DMS153 treated with DMSO at 0.1 percent for 48 hours (cell line): ENCODE data around the gene E2F2.

Experiments used
- DNase-seq: peaks from one replicate; lab custom pipeline; 2025; ENCODE audit not compliant: unreplicated experiment; lab: John Stamatoyannopoulos, UW

The E2F2 gene

DNA sequence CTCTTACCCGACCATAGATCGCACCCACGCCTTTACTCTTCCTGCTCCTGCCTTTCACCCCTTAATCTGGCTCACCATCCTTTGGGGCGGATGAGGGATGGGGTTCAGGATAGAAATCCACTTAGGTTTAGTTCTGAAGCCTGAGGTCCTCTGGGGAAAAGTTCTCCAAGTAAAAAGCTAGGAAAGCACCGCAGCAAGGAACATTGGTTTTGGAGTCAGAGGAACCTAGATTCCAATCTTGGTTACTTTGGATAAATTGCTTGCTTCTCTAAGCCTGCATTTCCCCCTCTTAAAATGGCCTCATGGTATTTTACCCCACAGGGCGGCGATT lies 46.1 kb downstream of the E2F2 start:
- no peak for DNase-seq

DNA sequence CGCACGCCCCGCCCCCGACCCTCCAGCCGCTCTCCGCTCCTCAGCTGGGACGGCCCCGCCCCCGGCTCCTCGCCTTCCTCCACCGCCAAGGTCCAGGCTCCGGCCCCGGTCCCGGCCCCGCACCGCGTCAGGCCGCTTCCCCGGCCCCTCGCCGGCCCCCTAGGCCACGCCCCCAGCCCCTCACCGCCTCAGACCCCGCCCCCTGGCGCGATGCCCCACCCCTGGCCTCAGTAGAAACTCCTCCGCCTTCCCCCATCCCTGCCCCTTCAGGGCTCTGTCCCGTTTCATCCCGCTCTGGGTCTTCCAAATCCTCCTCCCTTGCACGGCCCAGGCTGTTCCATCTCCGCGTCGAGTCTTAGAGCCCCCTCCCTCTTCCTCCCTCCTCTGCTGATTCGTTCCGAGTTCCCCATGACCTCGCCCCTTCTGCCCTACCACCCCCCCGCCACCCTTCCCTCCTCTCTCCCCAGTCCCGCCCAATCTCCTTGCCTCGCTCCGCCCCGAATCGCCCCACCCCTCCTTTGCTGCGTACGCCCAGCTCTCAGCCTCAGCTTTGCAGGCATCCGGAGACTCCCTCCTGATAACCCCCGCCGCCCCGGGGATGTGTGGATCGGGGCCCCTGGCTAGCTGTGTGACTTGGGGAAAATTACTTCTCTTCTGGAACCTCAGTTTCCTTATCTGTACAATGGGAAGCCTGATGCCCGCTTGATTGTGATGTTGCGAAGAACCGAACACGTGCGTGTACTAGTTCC lies 46.6 kb downstream of the E2F2 start:
- DNase-seq = peak; percentile 67

DNA sequence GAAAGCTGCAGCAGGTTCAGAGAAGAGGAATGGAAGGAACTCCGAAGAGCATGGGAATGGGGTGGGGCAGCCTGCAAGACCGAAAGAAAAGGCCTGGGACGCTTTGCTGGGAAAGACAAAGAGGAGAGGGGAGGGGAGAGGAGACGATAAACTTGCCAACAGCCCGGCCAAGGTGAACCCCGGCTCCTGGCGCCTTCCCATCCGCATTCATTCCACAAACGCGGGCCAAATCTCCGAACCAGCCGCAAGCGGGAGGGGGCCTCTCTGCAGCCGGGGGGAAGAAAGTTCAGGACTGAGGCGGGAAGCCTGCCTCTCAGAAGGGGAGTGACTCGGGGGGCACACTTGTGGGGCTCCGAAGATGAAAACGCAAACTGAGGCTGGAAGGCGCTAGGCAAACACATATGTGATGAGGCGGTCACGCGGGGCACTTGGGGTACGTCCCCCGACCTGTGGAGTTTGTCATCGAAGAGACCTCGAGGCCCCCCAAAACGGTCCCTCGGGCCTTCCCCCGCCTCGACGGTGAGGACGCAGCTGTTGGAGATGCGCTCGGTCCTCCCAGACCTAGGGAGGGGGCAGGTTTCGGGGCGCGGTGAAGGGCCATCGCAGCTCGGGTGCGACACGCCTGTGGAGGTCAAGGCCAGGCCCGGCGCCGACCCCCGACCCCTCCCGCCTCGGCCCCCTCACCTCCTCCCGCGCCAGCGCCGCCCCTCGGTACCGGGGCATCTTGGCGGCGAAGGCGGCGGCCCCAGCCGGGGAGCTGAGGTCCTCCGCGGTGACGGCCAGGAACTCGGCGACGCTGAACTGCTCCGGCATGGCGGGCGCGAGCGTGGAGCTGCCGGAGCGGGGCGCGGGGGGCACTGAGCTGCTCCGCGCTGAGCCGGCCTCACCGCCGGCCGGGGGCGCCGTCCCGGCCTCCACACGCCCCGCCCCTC lies 47.4 kb downstream of the E2F2 start, which contains the start of gene ASAP3:
Gene ASAP3 (minus strand): TSS at position 859 of the 932 bp plus-strand sequence. CDS start 46 bp downstream, at position 813.
- no peak for DNase-seq

DNA sequence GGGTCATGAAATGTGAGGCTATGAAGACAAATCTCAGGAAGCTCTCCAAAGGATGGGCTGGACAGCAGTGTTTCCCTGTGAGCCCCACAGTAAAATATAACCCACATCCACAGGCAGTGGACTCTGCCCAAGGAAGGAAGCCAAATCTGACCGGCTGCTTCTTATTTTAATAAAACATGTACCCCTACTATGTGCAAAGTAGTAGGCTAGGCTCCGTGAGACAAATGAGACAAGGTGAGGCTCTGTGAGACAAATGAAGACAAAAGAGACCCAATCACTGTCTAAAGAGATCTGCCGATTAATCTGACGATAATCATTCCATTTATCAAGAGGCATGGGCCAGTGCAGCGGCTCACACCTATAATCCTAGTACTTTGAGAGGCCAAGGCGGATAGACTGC lies 49.1 kb downstream of the E2F2 start:
- no peak for DNase-seq

DNA sequence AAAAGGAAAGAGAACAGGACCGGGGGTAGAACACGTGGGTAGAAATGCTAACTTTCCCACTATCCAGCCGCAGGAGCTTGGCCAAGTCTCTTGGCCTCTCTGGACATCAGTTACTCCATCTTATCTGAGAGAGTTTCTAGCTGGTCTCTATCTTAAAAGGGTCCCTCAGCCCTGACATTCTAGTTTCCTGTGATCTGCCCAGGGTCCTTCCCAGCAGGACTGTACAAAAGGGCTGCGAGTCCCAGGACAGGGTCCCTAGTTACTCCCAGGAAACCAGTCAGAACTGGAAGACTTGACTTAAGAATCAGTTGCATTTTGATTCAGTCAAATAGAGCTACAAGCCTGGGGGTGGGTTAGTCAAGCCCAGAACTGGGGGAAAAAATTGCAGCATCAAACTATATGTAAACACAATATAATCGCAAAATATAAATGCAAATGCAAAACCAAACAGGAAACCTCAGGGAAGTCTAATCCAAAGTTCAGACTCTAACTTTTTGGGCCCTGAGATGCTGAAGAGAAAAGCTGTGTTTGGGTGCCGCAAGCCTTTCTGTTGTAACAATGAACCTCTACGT lies 49.9 kb downstream of the E2F2 start:
- no peak for DNase-seq

DNA sequence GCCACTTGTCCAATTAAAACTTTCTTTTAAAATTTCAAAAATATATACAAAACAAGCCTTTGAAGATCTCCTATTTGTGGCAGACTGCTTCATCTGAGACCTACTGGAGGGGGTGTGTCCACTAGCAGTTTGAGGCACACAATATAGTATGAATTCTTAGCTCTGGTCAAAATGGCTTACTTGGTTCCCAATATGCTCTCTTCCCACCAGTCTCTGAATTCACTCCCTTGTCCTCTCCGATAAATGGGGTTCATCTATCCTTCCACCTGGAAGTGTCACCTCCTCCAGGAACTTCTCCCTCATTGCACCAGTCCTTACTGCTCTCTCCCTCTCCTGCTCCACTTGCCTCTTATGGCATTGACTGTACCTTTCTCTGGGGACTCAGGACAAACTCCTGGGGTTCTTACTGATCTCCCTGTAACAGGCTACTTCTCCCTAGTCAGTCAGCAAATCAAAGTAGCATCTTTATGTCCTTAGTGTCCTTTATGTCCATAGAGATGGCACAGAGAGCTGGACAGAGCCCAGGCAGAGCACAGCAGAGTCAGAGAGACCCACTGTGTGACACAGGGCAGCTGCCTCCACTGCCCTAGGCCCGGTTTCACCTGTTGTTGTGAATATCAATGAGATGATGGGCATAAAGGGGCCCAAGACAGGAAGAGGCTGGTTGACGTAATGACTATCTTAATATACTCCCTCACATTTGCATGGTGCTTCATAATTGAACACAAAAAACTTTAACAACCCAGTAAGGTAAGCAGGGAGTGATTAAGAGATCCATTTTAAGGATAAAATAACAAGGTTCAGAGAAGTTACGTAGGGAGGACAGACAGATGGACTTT lies 50.6 kb downstream of the E2F2 start:
- DNase-seq = no peak

DNA sequence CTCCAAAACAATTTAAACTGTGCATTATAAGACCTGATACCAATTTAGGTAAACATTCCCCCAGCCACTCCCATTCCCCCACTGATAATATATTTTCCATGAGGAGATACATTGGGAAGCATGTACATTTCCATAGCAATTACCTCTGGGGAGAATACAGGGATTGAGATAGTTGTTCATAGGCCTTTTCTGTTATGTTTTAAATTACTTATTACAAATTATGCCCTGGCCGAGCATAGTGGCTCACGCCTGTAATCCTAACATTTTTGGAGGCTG lies 51.4 kb downstream of the E2F2 start:
- DNase-seq = no peak

DNA sequence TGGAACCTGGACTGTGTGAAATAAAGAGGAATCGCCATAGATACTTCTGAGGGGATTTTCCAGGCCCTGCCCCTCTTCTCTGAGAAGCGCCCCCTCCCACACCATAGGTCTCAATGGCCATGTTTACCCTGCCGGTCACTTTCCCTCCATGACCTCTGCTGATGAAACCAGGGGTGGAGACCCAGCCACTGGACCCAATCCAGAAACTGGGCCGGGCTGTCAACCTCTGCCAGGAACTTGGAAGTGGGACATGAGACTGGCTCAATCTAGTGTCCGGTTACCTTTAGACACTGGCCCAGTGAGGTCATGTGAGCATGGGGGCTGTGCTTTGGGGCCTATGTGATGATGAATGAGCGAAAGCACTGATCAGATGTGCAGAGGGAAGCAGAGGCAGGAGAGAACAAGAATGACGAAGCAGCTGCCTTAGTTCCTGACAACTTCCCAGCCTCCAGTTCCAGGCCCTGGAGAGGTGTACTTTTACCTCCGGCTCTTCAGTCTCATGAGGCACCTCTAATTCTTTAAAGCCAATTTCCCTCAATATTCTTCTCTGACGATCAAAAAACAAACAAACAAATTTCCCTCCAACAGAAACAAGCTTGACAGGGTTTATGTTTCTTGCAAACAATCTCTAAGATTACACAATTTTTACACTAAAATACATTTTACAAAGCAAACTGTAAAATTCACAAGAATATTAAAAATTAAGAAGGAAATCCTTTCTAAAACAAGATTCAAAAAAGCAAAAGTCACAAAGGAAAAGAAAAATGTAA lies 52.0 kb downstream of the E2F2 start:
- no peak for DNase-seq

DNA sequence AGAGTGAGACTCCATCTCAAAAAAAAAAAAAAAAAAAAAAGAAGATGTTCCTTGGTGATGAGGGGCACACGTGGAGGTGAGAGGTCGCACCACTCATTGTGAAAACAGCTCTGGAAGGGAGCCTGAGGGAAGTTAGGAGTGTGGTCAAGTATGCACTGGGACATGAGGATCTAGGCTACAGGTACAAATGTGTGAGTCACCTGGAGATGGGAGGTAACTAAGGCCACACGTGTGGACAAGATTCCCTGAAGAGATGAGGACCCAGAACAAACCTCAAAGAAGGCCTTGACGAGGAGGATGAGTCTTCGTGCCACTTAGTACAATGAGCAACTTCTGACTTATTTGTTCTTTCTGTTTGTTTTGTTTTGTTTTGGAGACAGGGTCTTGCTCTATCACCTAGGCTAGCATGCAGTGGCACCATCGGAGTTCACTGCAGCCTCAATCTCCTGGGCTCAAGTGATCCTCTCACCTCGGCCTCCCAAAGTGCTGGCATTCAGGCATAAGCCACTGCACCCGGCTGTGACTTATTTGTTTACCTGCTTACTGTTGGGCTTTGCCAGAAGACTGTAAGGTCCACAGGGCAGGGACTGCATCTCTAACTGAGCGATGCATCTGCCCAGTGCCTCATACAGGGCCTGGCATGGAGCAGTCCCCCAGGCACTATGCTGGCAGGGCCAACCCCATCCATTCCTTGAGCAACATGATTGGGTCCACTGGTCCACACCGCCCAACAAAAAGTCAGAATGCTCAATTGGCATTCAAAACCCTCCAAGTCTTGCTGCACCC lies 53.5 kb downstream of the E2F2 start:
- DNase-seq = no peak

DNA sequence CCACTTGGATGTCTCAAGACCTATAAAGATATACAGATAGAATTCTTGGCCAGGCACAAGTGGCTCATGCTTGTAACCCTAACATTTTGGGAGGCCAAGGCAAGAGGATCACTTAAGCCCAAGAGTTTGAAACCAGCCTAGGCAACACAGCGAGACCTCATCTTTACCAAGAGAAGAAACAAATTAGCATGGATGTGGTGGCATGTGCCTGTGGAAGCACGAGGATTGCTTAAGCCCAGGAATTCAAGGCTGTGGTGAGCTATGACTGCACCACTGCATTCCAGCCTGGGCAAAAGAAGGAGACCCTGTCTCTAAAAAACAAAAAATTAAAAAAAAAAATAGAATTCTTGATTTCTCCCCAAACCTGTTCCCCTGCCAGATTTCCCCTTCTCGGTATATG lies 55.4 kb downstream of the E2F2 start:
- DNase-seq = no peak

DNA sequence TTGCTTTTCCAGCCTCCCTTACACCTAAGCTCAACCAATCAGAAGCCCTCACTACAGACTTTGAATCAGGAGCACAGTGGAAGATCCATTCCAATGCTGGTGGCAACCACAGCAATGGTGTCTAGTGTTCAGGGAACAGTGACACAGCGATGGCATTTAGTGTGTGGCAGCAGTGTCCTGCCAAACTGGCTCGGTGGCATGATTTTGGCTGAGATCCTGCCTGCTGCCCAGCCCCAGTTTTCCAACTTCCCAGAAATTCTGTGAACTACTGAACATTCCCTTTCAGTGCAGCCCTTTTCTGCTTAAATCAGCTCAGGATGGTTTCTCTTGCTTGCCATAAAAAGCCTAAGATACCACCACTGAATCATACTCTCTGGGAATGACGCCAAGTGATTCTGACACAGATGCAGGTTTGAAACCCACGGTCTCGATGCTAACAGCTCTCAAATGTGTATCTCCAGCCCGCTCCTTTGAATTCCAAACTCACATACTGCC lies 55.9 kb downstream of the E2F2 start:
- DNase-seq = no peak

DNA sequence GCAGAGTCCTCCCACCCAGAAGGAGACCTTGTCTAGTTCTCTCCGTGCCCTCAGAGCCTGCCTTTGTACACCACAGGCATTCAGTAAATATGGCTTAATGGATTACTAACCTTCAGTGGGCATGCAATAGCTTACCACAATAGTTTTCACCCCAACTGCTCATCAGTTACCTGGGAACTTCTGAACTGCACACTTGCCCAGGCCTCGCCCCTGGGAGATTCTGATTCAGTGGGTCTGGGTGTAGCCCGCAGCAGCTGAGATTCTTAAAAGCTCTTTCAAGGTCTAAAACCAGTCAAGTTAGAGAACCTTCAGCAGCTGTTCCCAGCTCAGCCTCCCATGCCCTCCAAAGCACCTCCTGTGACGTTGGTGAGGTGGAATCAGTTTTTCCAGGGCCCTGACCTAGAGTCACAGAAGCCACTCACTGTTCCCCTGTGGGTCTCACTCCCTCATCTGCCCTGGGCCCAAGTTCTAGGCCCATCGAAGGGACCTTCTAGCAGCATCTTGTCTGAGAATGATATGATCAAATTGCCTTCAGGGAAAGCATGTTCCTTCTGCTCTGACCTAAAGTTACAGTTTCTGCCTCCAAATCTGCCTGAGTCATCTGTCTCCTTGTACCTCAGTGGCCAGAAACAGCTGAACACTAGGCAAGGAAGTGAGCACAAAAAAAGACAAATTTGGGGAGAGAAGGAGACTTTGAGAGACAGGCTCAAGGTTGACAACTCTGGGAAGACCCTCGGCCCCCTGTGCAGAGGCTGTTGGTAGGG lies 57.8 kb downstream of the E2F2 start:
- no peak for DNase-seq

DNA sequence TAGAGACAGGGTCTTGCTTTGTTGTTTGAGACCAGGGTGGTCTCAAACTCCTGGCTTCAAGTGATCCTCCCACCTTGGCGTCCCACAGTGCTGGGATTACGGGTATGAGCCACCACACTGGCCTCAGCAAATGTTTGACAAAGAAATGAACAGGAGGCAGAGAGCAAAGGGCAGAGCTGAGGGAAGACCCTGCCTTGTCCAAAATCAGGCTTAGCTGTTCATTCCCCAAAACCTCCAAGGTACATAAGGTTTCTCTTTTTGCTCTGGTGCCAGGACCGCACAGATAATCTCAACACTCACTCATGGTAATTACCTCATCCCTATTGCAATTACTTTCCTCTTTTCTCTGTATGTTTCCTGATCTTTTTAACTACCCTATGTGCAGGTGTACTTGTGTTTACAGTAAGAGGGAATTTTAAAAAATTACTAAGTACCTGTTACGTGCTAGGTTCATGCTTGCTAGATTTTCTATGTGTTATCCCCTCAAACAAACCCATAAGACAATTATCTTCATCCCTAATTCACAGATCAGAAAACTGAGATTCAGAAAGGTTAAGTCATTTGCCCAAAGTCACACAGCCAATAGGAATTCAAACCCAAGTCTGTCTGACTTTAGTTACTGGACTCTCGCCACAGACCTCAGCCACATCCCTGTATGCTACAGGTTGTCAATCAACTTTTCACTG lies 58.5 kb downstream of the E2F2 start:
- no peak for DNase-seq

DNA sequence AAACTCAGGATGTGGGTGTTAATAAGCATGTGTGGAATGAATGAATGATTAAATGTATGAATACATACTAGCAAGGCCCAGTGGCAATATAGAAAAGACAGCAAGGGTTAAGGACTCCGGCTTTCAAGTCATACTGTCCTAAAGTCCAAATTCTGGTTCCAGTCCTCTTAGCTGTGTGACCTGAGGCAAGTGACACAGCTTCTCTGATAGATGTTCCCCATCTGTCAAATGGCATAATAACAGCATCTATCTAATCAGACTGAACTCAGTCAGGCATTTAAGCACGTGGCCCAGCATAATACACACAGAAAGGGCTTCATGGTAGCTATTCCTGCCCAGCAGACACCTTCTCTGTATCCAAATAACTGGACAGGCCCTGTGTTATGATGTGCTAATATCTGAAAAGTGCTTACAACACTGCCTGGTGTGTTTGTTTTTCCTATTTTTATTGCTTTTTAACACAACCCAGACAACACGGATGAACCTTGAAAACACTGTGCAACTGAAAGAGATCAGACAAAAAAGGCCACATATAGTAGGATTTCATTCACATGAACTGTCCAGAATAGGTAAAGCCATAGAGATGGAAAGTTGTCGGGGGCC lies 59.5 kb downstream of the E2F2 start:
- no peak for DNase-seq

DNA sequence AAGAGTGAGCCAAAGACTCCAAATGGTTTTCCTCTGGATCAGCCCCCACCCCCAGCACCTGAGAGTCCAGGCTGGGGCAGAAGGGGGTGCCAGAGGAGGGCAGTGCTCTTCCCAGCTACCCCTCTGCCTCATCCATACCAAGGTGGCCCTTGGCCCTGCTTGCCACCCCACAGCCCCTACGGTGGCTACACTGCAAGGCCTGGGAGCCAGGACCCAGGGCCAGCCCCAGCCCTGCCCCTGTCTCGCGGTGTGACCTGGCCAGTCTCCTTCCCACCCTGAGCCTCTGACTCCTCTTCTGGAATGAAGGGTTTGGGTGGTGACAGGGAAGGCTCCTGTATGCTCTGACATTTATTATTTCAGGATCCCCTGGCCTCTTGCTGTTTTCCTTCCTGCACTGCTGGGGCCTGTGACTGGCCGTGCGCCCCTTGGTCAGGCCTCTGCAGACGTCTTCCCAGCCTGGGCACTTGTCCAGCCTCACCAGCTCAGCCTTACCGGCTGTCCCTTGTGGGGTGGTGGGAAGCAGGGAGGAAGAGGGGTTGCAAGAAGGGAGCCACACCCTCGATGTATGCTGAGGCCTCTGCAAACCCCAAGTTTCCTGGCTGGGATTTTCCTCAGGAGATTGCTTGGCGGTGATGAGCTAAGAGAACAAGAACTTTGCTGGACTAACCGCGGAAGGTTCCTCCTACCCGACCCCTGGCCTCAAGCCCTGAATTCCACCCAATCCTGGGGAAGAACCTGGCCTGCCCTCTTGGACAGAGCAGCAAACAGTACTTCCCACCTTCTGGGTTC lies 60.6 kb downstream of the E2F2 start:
- DNase-seq = no peak

DNA sequence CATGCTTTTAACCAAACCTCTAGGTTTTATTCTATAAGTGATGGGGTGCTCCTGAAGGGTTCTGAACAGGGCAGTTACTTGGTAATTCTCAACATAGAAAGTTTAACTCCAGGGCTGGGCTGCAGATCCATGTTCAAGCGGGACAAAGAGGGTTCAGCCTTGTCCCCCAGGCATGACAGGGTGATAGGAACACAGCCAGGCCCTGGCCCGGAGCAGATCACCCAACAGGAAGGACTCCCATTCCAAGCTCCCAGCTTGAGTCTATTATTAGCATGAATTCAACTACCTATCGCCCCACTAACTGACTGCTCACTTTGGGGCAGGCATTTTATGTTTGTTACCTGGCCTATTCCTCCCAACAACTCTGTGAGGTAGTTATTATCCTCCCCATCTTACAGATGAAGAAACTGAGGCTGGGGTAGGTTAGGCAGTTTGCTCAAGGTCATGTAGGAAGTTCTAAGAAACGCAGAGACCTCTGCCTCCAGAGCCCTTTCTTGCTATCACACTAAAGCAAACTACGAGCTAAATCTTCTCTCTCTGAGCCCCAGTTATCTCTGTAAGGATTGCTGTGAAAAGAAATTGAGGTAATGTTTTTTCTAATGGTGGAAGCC lies 61.6 kb downstream of the E2F2 start:
- DNase-seq = no peak
